Ishikawa (cell line): ENCODE data around the gene IL37.

Experiments
- CEBPB ChIP-seq: IDR thresholded peaks from 2 replicates; pipeline ENCODE4 v1.6.1; 2012
- CREB1 ChIP-seq: IDR thresholded peaks from 2 replicates; pipeline ENCODE4 v1.6.1; 2012; ENCODE audit warnings: low read depth
- EGR1 ChIP-seq: IDR thresholded peaks from 2 replicates; pipeline ENCODE4 v1.6.1; 2012
- EP300 ChIP-seq: IDR thresholded peaks from 2 replicates; pipeline ENCODE4 v1.6.1; 2012; ENCODE audit warnings: borderline replicate concordance
- FOXM1 ChIP-seq: IDR thresholded peaks from 2 replicates; pipeline ENCODE4 v1.6.1; 2012; ENCODE audit warnings: low read depth, borderline replicate concordance
- MAX ChIP-seq: IDR thresholded peaks from 2 replicates; pipeline ENCODE4 v1.6.1; 2012
- NFIC ChIP-seq: IDR thresholded peaks from 2 replicates; pipeline ENCODE4 v1.6.1; 2012
- RAD21 ChIP-seq: IDR thresholded peaks from 2 replicates; pipeline ENCODE4 v1.6.1; 2012; ENCODE audit warnings: low read depth
- TAF1 ChIP-seq: IDR thresholded peaks from 2 replicates; pipeline ENCODE4 v1.6.1; 2012; ENCODE audit warnings: low read depth, mild to moderate bottlenecking
- TCF12 ChIP-seq: IDR thresholded peaks from 2 replicates; pipeline ENCODE4 v1.6.1; 2012; ENCODE audit warnings: low read depth
- TEAD4 ChIP-seq: IDR thresholded peaks from 2 replicates; pipeline ENCODE4 v1.6.1; 2012
- USF1 ChIP-seq: IDR thresholded peaks from 2 replicates; pipeline ENCODE4 v1.6.1; 2012
- YY1 ChIP-seq: IDR thresholded peaks from 2 replicates; pipeline ENCODE4 v1.6.1; 2012; ENCODE audit warnings: low read depth
- ZBTB7A ChIP-seq: IDR thresholded peaks from 2 replicates; pipeline ENCODE4 v1.6.1; 2012; ENCODE audit warnings: low read depth
- TF ChIP-seq, protein P1 (sequence below): IDR thresholded peaks from 2 replicates; pipeline ENCODE4 v1.6.1; 2012; ENCODE audit warnings: low read depth, mild to moderate bottlenecking

IL37 gene

GRCh38 chr2:112941753-112942653, 31.0 kb downstream of the IL37 start:
- TF ChIP-seq EGR1 (no peak), TCF12 (no peak), FOXM1 (no peak), RAD21 (peak; percentile 84), MAX (peak; percentile 43; the same call in 1 of the 2 replicates), USF1 (0 out of 2 replicates have a peak, but pooled peaks have one; percentile 8)

DNA sequence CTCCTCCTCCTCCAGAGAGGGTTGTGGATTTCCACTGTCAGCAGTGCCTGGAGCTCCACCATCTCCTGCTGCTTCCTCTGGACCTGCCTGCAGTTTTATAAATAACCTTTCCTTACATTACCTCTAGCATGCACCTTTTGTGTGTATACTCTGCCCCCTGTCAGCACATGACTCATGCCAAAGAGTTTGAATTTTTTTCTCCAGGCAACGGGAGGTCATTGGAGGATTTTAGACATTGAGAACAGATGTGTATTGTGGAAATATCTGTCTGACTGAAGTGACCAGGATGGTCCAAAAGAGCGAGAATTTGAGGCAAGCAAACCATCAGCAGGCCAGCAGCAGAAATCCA, 31.7 kb downstream of the IL37 start:
- TF ChIP-seq YY1 = no peak
- no peak for TF ChIP-seq ZBTB7A
- no peak for TF ChIP-seq CEBPB
- TF ChIP-seq NFIC = no peak
- TF ChIP-seq FOXM1 = no peak
- no peak for TF ChIP-seq MAX
- no peak for TF ChIP-seq EGR1
- TF ChIP-seq TEAD4 = no peak
- no peak for TF ChIP-seq EP300
- TF ChIP-seq RAD21 = no peak
- no peak for TF ChIP-seq USF1
- TF ChIP-seq TCF12 = no peak
- TF ChIP-seq, protein P1, sequence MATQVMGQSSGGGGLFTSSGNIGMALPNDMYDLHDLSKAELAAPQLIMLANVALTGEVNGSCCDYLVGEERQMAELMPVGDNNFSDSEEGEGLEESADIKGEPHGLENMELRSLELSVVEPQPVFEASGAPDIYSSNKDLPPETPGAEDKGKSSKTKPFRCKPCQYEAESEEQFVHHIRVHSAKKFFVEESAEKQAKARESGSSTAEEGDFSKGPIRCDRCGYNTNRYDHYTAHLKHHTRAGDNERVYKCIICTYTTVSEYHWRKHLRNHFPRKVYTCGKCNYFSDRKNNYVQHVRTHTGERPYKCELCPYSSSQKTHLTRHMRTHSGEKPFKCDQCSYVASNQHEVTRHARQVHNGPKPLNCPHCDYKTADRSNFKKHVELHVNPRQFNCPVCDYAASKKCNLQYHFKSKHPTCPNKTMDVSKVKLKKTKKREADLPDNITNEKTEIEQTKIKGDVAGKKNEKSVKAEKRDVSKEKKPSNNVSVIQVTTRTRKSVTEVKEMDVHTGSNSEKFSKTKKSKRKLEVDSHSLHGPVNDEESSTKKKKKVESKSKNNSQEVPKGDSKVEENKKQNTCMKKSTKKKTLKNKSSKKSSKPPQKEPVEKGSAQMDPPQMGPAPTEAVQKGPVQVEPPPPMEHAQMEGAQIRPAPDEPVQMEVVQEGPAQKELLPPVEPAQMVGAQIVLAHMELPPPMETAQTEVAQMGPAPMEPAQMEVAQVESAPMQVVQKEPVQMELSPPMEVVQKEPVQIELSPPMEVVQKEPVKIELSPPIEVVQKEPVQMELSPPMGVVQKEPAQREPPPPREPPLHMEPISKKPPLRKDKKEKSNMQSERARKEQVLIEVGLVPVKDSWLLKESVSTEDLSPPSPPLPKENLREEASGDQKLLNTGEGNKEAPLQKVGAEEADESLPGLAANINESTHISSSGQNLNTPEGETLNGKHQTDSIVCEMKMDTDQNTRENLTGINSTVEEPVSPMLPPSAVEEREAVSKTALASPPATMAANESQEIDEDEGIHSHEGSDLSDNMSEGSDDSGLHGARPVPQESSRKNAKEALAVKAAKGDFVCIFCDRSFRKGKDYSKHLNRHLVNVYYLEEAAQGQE = no peak
- no peak for TF ChIP-seq CREB1
- TF ChIP-seq TAF1 = no peak

DNA sequence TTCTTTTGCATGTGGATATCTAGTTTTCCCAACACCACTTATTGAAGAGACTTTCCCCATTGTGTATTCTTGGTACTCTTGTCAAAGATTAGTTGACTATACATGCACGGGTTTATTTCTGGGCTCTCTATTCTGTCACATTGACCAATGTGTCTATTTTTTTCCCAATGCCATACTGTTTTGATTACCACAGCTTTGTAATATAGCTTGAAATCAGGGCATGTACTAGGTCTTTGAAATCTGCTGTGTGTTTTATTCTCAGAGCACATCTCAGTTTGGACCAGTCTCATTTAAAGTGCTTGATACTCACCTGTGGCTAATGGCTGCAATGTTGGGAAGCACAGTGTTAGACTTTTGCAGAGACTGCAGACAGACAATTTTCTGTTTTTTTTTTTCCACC, 34.0 kb downstream of the IL37 start:
- TF ChIP-seq EGR1 (no peak), ZBTB7A (no peak), FOXM1 (no peak), YY1 (no peak), CEBPB (no peak), TEAD4 (no peak), MAX (no peak), NFIC (no peak), USF1 (no peak), CREB1 (no peak), RAD21 (no peak), EP300 (no peak)
- TF ChIP-seq, protein P1 = no peak

- no peak for TF ChIP-seq TEAD4
- TF ChIP-seq, protein P1 = no peak
- no peak for TF ChIP-seq ZBTB7A
- no peak for TF ChIP-seq YY1
- no peak for TF ChIP-seq CREB1
- TF ChIP-seq MAX = no peak
- TF ChIP-seq CEBPB = no peak
- no peak for TF ChIP-seq FOXM1
- TF ChIP-seq USF1 = no peak
- TF ChIP-seq TAF1 = no peak
- TF ChIP-seq TCF12 = no peak
- no peak for TF ChIP-seq EP300
- TF ChIP-seq RAD21 = no peak
- no peak for TF ChIP-seq NFIC
- no peak for TF ChIP-seq EGR1
Observed at GRCh38 chr2:112946086-112946485, 35.1 kb downstream of the IL37 start.
